Neural cell (in vitro differentiated cells): ENCODE results near the gene MRPS5.

Experiments used
- EP300 ChIP-seq: fragments of 450-650 bp; conservative IDR thresholded peaks from 2 replicates; pipeline ENCODE4 v1.6.1; 2014; ENCODE audit warnings: antibody characterized with exemption, mild to moderate bottlenecking, moderate library complexity; ENCODE audit not compliant: poor library complexity, severe bottlenecking
- EZH2 ChIP-seq: fragments of 200-600, 300-800 bp; shearing (Covaris generic), sonication (generic); IDR thresholded peaks from 2 replicates; pipeline ENCODE4 v1.6.1; 2014; ENCODE audit warnings: antibody characterized with exemption, low read length, borderline replicate concordance, mild to moderate bottlenecking; ENCODE audit not compliant: insufficient read depth, poor library complexity, severe bottlenecking
- MXI1 ChIP-seq: fragments of 450-650 bp; conservative IDR thresholded peaks from 2 replicates; pipeline ENCODE4 v1.6.1; 2014; ENCODE audit warnings: antibody characterized with exemption, mild to moderate bottlenecking; ENCODE audit not compliant: poor library complexity, severe bottlenecking
- POLR2AphosphoS5 ChIP-seq: IDR thresholded peaks from 2 replicates; pipeline ENCODE4 v1.6.1; 2012
- RAD21 ChIP-seq: fragments of 450-650 bp; conservative IDR thresholded peaks from 2 replicates; pipeline ENCODE4 v1.6.1; 2014; ENCODE audit warnings: antibody characterized with exemption, mild to moderate bottlenecking, moderate library complexity
- TAF1 ChIP-seq: IDR thresholded peaks from 2 replicates; pipeline ENCODE4 v1.6.1; 2012; ENCODE audit warnings: low read depth
- TF ChIP-seq, protein P1 (sequence below): fragments of 450-650 bp; IDR thresholded peaks from 2 replicates; pipeline ENCODE4 v1.5.1; 2014; ENCODE audit warnings: antibody characterized with exemption, mild to moderate bottlenecking, moderate library complexity; ENCODE audit not compliant: poor library complexity, severe bottlenecking
- TF ChIP-seq, protein P2 (sequence below): IDR thresholded peaks from 2 replicates; pipeline ENCODE4 v1.6.1; 2012; ENCODE audit warnings: borderline replicate concordance

DNA sequence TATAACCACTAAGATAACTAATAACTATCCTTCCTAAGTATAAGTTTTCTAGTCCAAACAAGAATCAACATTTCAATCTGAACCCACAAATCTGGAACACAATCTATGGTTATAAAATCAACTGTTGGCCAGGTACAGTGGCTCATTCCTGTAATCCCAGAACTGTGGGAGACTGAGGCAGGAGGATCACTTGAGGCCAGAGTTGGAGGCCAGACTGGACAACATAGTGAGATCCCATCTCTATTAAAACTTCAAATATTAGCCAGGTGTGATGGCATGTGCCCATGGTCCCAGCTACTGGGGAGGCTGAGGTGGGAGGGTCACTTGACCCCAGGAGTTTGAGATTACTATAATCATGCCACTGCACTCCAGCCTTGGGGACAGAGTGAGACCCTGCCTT lies 11.2 kb downstream of the MRPS5 start:
- TF ChIP-seq, protein P1, sequence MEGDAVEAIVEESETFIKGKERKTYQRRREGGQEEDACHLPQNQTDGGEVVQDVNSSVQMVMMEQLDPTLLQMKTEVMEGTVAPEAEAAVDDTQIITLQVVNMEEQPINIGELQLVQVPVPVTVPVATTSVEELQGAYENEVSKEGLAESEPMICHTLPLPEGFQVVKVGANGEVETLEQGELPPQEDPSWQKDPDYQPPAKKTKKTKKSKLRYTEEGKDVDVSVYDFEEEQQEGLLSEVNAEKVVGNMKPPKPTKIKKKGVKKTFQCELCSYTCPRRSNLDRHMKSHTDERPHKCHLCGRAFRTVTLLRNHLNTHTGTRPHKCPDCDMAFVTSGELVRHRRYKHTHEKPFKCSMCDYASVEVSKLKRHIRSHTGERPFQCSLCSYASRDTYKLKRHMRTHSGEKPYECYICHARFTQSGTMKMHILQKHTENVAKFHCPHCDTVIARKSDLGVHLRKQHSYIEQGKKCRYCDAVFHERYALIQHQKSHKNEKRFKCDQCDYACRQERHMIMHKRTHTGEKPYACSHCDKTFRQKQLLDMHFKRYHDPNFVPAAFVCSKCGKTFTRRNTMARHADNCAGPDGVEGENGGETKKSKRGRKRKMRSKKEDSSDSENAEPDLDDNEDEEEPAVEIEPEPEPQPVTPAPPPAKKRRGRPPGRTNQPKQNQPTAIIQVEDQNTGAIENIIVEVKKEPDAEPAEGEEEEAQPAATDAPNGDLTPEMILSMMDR, result no peak
- TF ChIP-seq MXI1 (no peak), POLR2AphosphoS5 (no peak), EZH2 (no peak), TAF1 (no peak), EP300 (no peak), RAD21 (no peak)
- TF ChIP-seq, protein P2, sequence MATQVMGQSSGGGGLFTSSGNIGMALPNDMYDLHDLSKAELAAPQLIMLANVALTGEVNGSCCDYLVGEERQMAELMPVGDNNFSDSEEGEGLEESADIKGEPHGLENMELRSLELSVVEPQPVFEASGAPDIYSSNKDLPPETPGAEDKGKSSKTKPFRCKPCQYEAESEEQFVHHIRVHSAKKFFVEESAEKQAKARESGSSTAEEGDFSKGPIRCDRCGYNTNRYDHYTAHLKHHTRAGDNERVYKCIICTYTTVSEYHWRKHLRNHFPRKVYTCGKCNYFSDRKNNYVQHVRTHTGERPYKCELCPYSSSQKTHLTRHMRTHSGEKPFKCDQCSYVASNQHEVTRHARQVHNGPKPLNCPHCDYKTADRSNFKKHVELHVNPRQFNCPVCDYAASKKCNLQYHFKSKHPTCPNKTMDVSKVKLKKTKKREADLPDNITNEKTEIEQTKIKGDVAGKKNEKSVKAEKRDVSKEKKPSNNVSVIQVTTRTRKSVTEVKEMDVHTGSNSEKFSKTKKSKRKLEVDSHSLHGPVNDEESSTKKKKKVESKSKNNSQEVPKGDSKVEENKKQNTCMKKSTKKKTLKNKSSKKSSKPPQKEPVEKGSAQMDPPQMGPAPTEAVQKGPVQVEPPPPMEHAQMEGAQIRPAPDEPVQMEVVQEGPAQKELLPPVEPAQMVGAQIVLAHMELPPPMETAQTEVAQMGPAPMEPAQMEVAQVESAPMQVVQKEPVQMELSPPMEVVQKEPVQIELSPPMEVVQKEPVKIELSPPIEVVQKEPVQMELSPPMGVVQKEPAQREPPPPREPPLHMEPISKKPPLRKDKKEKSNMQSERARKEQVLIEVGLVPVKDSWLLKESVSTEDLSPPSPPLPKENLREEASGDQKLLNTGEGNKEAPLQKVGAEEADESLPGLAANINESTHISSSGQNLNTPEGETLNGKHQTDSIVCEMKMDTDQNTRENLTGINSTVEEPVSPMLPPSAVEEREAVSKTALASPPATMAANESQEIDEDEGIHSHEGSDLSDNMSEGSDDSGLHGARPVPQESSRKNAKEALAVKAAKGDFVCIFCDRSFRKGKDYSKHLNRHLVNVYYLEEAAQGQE, result no peak
